HCT116 (cell line): Measurements from ENCODE around the gene SYMPK. TPM values are rescaled to one million over a fixed set of nuclear protein-coding genes. Genes with fewer than 3 reads are reported as not detected.

Source experiments
- ATAC-seq: fragments of 200-7000 bp; cut with Tn5 transposase; 2 replicates; pipeline ENCODE4 v1.9.1; 2020; ENCODE audit warnings: mild to moderate bottlenecking, moderate library complexity
- BruUV-seq: library from RNA; stranded (reverse); fragments of 400-500 nt; replicated peaks from 2 replicates; lab custom pipeline; 2021; lab: Mats Ljungman, UMichigan
- CTCF ChIA-PET: fragments of 300-600 bp; sonication (Branson Sonifier 250); formaldehyde crosslinking; loops from one replicate; lab custom pipeline; 2021; ENCODE audit warnings: antibody characterized with exemption; lab: Charles Lee
- POLR2A ChIA-PET: fragments of 300-600, 350-600 bp; sonication (Branson Sonifier 250); formaldehyde crosslinking; loops from one replicate; lab custom pipeline; 2021; ENCODE audit warnings: antibody characterized with exemption; lab: Charles Lee
- RAD21 ChIA-PET, 2 experiments: fragments of 300-600 bp; sonication (Branson Sonifier 250); formaldehyde crosslinking; loops; one replicate each; lab custom pipeline; 2023; ENCODE audit warnings: low total read pairs in 2 of 2; ENCODE audit not compliant: uncharacterized antibody in 2 of 2, unreplicated experiment in 2 of 2, low non-redundant PET in 1 of 2; lab: Charles Lee
- DNase-seq: peaks from one replicate; pipeline ENCODE4 v3.0.0-alpha.2; 2010; ENCODE audit warnings: low read depth, low spot score
- H2AFZ ChIP-seq: fragments of 200-600 bp; shearing (Covaris generic), sonication (generic); 2 replicates; pipeline ENCODE4 v1.6.1; 2017; ENCODE audit warnings: low read depth, mixed run types, mixed read lengths, antibody characterized with exemption, low read length; ENCODE audit not compliant: poor library complexity, severe bottlenecking
- H3K27ac ChIP-seq: 2 replicates; pipeline ENCODE4 v1.5.1; 2012; ENCODE audit warnings: low read depth, low read length
- H3K27me3 ChIP-seq: fragments of 200-600 bp; sonication (generic); 2 replicates; pipeline ENCODE4 v1.6.1; 2016; ENCODE audit warnings: mixed run types, low read length, mixed read lengths; ENCODE audit not compliant: insufficient read depth
- H3K36me3 ChIP-seq, 2 experiments: fragments of 200-500 bp in 1 of 2; fragments of 200-600 bp in 1 of 2; sonication (Bioruptor generic) in 1 of 2; sonication (generic) in 1 of 2; 2 replicates each; pipeline versions ENCODE4 v1.5.1 to v1.6.1; 2014 to 2016; ENCODE audit warnings: low read length in 2 of 2, inconsistent platforms in 1 of 2, mixed read lengths in 1 of 2, mixed run types in 1 of 2; ENCODE audit not compliant: insufficient read depth in 2 of 2, control insufficient read depth in 1 of 2
- H3K4me1 ChIP-seq, 2 experiments: fragments of 200-600 bp in 1 of 2; sonication (generic) in 1 of 2; 2 replicates each; pipeline versions ENCODE4 v1.5.1 to v1.6.1; 2012 to 2017; ENCODE audit warnings: low read length in 2 of 2, inconsistent platforms in 1 of 2, mild to moderate bottlenecking in 1 of 2, mixed read lengths in 1 of 2, mixed run types in 1 of 2, moderate library complexity in 1 of 2; ENCODE audit not compliant: insufficient read depth in 2 of 2, control insufficient read depth in 1 of 2
- H3K4me2 ChIP-seq: fragments of 200-600 bp; sonication (generic); 2 replicates; pipeline ENCODE4 v1.6.1; 2017; ENCODE audit warnings: mixed run types, low read length, mixed read lengths
- H3K4me3 ChIP-seq, 2 experiments: fragments of 200-600 bp in 1 of 2; sonication (generic) in 1 of 2; replicated peaks in 1 of 2; 2 replicates each; pipeline ENCODE4 v1.5.1; 2011 to 2016; ENCODE audit warnings: low read length in 2 of 2, control low read depth in 1 of 2, low read depth in 1 of 2, mild to moderate bottlenecking in 1 of 2, mixed read lengths in 1 of 2, mixed run types in 1 of 2
- H3K79me2 ChIP-seq: fragments of 200-600 bp; sonication (generic); 2 replicates; pipeline ENCODE4 v1.6.1; 2017; ENCODE audit warnings: mild to moderate bottlenecking, mixed run types, low read length, moderate library complexity, mixed read lengths; ENCODE audit not compliant: insufficient read depth
- H3K9ac ChIP-seq: fragments of 200-600 bp; sonication (generic); 2 replicates; pipeline ENCODE4 v1.6.1; 2016; ENCODE audit warnings: low read length, mixed read lengths
- H3K9me2 ChIP-seq: fragments of 200-600 bp; sonication (generic), shearing (Covaris generic); 2 replicates; pipeline ENCODE4 v1.6.1; 2017; ENCODE audit warnings: mixed run types, mild to moderate bottlenecking, moderate library complexity; ENCODE audit not compliant: insufficient read depth
- H3K9me3 ChIP-seq, 2 experiments: fragments of 200-500 bp in 1 of 2; fragments of 200-600 bp in 1 of 2; sonication (Bioruptor generic) in 1 of 2; sonication (generic) in 1 of 2; 2 replicates each; pipeline ENCODE4 v1.6.1; 2014 to 2017; ENCODE audit warnings: low read length in 2 of 2, mixed read lengths in 2 of 2, inconsistent platforms in 1 of 2, low read depth in 1 of 2, mild to moderate bottlenecking in 1 of 2, mixed run types in 1 of 2, moderate library complexity in 1 of 2; ENCODE audit not compliant: control insufficient read depth in 1 of 2, insufficient read depth in 1 of 2
- H4K20me1 ChIP-seq: fragments of 200-600 bp; sonication (generic), shearing (Covaris generic); 2 replicates; pipeline ENCODE4 v1.6.1; 2017; ENCODE audit warnings: mixed run types, mild to moderate bottlenecking, moderate library complexity; ENCODE audit not compliant: insufficient read depth
- CBX3 ChIP-seq: IDR thresholded peaks from 2 replicates; pipeline ENCODE4 v1.6.1; 2012; ENCODE audit warnings: low read depth
- CEBPB ChIP-seq: IDR thresholded peaks from 2 replicates; pipeline ENCODE4 v1.6.1; 2012; ENCODE audit warnings: low read depth
- ELF1 ChIP-seq: IDR thresholded peaks from 2 replicates; pipeline ENCODE4 v1.6.1; 2012; ENCODE audit warnings: low read depth, borderline replicate concordance
- EZH2 ChIP-seq: fragments of 200-600 bp; sonication (generic); IDR thresholded peaks from 2 replicates; pipeline ENCODE4 v1.6.1; 2017; ENCODE audit warnings: antibody characterized with exemption, mixed run types
- EZH2phosphoT487 ChIP-seq: fragments of 200-600 bp; IDR thresholded peaks from 2 replicates; pipeline ENCODE4 v1.6.1; 2018; ENCODE audit warnings: antibody characterized with exemption, borderline replicate concordance
- JUND ChIP-seq: IDR thresholded peaks from 2 replicates; pipeline ENCODE4 v1.6.1; 2012
- POLR2AphosphoS5 ChIP-seq: IDR thresholded peaks from 2 replicates; pipeline ENCODE4 v1.6.1; 2011; ENCODE audit warnings: mild to moderate bottlenecking, low read depth, low read length, moderate library complexity
- RAD21 ChIP-seq: IDR thresholded peaks from 2 replicates; pipeline ENCODE4 v1.6.1; 2012; ENCODE audit warnings: low read depth, mild to moderate bottlenecking
- REST ChIP-seq: IDR thresholded peaks from 2 replicates; pipeline ENCODE4 v1.6.1; 2012; ENCODE audit warnings: low read depth
- SIN3A ChIP-seq: IDR thresholded peaks from 2 replicates; pipeline ENCODE4 v1.6.1; 2012; ENCODE audit warnings: low read depth
- SRF ChIP-seq: IDR thresholded peaks from 2 replicates; pipeline ENCODE4 v1.6.1; 2012; ENCODE audit warnings: low read depth
- TCF7L2 ChIP-seq: IDR thresholded peaks from 2 replicates; pipeline ENCODE4 v1.7.0; 2011; ENCODE audit warnings: borderline replicate concordance, inconsistent platforms; ENCODE audit not compliant: insufficient read depth, insufficient read length; ENCODE audit errors: extremely low read depth
- YY1 ChIP-seq: IDR thresholded peaks from 2 replicates; pipeline ENCODE4 v1.6.1; 2011; ENCODE audit warnings: low read length, low read depth, moderate library complexity, mild to moderate bottlenecking; ENCODE audit not compliant: insufficient replicate concordance; ENCODE audit errors: extremely low read depth
- ZFX ChIP-seq: fragments of 450-650 bp; IDR thresholded peaks from 2 replicates; pipeline ENCODE4 v1.6.1; 2017
- ZNF274 ChIP-seq: fragments of 200-500 bp; sonication (Bioruptor generic); IDR thresholded peaks from 2 replicates; pipeline ENCODE4 v1.6.1; 2014; ENCODE audit warnings: mild to moderate bottlenecking, low read depth, low read length, inconsistent platforms
- intact Hi-C: fragments of 100-400 bp; cut with micrococcal nuclease; formaldehyde crosslinking; loops from 2 replicates; pipeline ENCODE4 v1.10.0; 2022
- total RNA-seq: library from RNA; stranded (reverse); gene quantifications from one replicate; pipeline ENCODE4 v1.2.1, GENCODE V29; 2021; ENCODE audit not compliant: unreplicated experiment
- TF ChIP-seq, protein P1 (sequence below): IDR thresholded peaks from 2 replicates; pipeline ENCODE4 v1.6.1; 2012

Gene SYMPK
- total RNA-seq, 1 experiment from 2014 or later, result 117 TPM

- RAD21 ChIA-PET, result interaction anchor here in 1 of 2 experiments (0.5 kb wide), 1 partner anchor 53 kb away, joined by 3 read pairs; no protein-coding TSS in a partner anchor
- H3K9ac ChIP-seq, result no peak overlapping the region
- POLR2A ChIA-PET, result no interaction called here
- no peak overlapping the region for H3K4me3 ChIP-seq
- ATAC-seq (no peak), DNase-seq (no peak)
- H4K20me1 ChIP-seq, result no peaks in the 10 kb centered on the region
- H2AFZ ChIP-seq, result no peak overlapping the region
- no peaks in the 10 kb centered on the region for H3K9me3 ChIP-seq
- H3K36me3 ChIP-seq, result peaks cover 17 to 35% of the 10 kb centered on the region in 2 experiments; a peak in 3 of 4 replicates
- intact Hi-C loops, result no loop called here
- H3K27me3 ChIP-seq, result no peaks in the 10 kb centered on the region
- BruUV-seq, result no TSS peak
- TF ChIP-seq POLR2AphosphoS5 (no peak), ZFX (no peak)
- H3K9me2 ChIP-seq, result no peaks in the 10 kb centered on the region
- H3K4me2 ChIP-seq, result no peak overlapping the region
- H3K79me2 ChIP-seq, result no peaks in the 10 kb centered on the region
- H3K27ac ChIP-seq, result no peak overlapping the region
- H3K4me1 ChIP-seq, result peaks cover 0 to 1% of the 10 kb centered on the region in 2 experiments; a peak in 1 of 4 replicates
- CTCF ChIA-PET, result no interaction called here
These were observed 40.2 kb downstream of the SYMPK start for GRCh38 chr19:45822716-45823115.

- POLR2A ChIA-PET, result no interaction called here
- TF ChIP-seq POLR2AphosphoS5, result no peak
- no peak for TF ChIP-seq TCF7L2
- no peak for TF ChIP-seq SIN3A
- TF ChIP-seq RAD21, result no peak
- TF ChIP-seq YY1, result no peak
- no peak for TF ChIP-seq ELF1
- no peak for TF ChIP-seq SRF
- no peak for TF ChIP-seq EZH2phosphoT487
- TF ChIP-seq REST, result no peak
- no peak for TF ChIP-seq CBX3
- no peak for TF ChIP-seq JUND
- no peak for TF ChIP-seq ZNF274
- TF ChIP-seq EZH2, result no peak
- TF ChIP-seq, protein P1, sequence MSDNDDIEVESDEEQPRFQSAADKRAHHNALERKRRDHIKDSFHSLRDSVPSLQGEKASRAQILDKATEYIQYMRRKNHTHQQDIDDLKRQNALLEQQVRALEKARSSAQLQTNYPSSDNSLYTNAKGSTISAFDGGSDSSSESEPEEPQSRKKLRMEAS, result no peak
- TF ChIP-seq CEBPB, result no peak
These were observed 41.4 kb downstream of the SYMPK start for GRCh38 chr19:45821570-45821969.

More at GRCh38 chr19:45821570-45821969, 41.4 kb downstream of the SYMPK start:
- Histone ChIP-seq H3K79me2 (no peaks in the 10 kb centered on the region), H3K9ac (no peak overlapping the region), H3K36me3 (peaks cover 15 to 35% of the 10 kb centered on the region in 2 experiments; a peak in 3 of 4 replicates), H4K20me1 (no peaks in the 10 kb centered on the region), H3K9me2 (no peaks in the 10 kb centered on the region), H3K4me2 (no peak overlapping the region), H2AFZ (no peak overlapping the region), H3K4me1 (peaks cover 3 to 11% of the 10 kb centered on the region in 2 experiments; a peak in 3 of 4 replicates), H3K27ac (no peak overlapping the region), H3K27me3 (no peaks in the 10 kb centered on the region), H3K9me3 (no peaks in the 10 kb centered on the region), H3K4me3 (no peak overlapping the region)
- BruUV-seq, result no TSS peak
- DNase-seq (no peak), ATAC-seq (no peak)
- ChIA-PET RAD21 (no interaction called here), CTCF (no interaction called here)
- intact Hi-C loops, result no loop called here
